Measurements from ENCODE around the gene FXYD5.
A peak's percentile ranks its signal among the peaks of the same experiment; 100 is the strongest.
"Not testable (repeated sequence)": the region's sequence is repeated elsewhere in the genome, so short reads cannot be mapped to it uniquely, and the experiment has no call there.

Gene FXYD5

DNA sequence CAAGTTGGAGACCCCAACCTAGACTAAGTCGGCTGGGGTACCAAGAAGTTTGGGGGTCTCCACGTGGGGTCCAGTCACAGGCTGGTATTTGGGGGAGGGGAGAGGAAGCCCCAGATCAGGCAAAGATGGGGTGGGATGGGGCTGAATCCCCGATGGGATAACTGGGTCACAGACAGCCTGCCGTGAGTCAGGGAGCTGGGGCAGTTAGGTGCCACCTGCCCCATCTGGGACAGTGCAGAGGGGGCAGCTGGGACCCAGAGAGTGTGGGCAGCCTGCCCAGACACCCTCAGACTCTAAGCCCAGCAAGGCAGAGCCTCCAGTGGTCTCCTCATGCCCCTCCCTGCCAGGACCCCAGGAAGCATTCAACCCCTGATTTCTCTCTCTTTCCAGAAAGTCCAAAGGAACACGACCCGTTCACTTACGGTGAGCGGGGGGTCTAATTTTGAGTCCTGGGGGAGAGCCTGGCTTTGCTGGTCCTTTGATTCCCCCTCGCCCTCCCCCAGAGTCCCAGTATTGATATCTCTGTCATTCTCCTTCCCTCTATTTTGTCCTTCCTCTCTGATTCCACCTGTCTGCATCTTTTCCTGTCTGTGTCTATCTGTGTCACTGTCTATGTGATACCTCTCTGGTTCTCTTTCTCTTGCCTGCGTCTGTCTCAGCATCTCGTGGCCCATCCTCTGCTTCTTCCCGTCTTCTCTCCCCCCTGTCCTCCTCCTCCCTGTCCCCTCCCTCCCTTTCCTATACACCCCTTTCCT lies 14.2 kb upstream of the FXYD5 start:
- DNase-seq = no peak

DNA sequence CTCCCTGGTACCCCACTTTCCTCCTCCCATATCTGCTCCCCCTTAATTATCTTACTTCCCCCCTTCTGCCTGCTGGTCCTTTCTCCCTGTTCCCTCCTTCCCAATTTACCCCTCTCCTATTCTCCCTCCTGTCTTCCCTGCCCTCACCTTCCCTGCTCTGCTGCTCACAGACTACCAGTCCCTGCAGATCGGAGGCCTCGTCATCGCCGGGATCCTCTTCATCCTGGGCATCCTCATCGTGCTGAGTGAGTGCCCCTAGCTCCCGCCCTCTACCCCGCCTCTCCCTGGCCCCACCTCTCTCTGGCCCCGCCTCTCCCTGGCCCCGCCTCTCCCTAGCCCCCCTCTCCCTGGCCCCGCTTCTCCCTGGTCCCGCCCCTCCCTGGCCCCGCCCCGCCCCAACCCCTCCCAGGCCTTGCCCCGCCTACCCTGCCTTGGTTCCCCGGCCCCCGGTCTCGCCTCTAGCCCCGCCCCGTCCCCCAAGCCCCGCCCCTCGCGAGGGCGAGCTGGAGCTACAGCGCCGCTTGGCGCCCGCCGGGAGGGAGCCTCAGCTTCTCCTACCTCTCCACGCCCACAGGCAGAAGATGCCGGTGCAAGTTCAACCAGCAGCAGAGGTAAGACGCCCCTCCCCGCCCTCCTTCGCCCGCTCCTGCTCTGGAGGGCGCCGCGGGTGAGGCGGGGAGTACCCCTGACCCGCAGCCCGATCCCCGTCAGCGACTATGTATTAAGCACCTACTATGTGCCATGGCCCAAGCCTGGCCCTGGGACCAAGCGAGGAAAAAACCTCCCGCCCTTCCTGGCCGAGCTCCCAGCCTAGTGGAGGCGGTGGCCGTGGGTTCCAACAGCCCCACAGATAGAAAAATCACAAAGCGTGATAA lies 13.3 kb upstream of the FXYD5 start:
- DNase-seq = peak; percentile 96 to 97

DNA sequence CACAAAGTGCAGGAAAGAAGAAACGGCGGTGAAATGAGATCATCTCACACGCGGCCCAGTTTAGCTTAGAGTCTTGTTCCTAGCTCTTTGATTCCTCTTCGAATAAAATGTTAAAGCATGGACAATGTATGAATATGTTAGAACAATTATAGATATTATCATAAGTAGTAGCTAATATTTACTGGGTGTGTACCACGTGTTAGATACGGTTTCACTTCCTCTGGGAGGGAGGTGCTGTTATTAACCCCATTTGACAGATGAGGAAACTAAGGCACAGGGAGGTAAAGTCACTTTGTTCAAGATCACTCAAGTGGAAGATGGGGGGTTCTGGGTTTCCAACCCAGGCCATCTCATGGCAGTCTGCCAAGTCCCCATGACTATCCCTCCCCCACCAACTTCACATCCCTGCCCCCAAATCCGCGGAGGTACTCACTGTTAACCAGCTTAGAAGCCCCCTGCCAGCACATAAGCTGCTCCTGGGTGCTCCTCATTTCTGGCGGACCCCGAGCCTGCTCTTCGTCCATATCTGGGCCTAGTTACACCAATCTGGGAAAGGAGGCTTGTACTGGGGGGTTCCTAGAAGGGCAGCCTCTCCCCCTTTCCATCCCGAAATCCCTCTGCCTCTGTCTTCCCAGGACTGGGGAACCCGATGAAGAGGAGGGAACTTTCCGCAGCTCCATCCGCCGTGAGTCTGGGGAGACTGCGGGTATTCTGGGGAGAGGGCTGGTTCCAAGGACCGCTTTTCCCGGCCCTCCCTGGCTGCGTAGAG lies 12.5 kb upstream of the FXYD5 start:
- no peak for DNase-seq

DNA sequence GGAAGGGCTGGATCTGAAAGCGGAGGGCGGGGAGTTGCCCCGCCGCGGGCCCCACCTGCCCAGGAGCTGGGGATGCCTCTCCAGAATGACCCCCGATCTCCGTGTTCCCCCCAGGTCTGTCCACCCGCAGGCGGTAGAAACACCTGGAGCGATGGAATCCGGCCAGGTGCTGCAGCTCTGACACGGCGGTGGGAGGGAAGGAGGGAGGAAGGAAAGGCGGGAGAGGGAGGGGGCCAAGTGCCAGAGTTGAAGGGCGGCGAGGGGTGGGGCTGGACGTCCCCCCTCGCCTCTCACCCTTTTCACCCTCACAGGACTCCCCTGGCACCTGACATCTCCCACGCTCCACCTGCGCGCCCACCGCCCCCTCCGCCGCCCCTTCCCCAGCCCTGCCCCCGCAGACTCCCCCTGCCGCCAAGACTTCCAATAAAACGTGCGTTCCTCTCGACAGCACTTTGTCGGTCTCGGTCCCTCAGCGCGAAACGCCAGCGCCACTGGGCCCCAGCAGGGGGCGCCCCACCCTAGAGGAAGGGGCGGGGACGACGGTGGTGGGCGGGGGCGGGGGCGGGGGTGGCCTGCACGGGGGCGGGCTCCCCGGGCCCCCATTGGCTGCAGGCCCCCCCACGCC lies 11.8 kb upstream of the FXYD5 start:
- DNase-seq = peak; percentile 68 to 70

DNA sequence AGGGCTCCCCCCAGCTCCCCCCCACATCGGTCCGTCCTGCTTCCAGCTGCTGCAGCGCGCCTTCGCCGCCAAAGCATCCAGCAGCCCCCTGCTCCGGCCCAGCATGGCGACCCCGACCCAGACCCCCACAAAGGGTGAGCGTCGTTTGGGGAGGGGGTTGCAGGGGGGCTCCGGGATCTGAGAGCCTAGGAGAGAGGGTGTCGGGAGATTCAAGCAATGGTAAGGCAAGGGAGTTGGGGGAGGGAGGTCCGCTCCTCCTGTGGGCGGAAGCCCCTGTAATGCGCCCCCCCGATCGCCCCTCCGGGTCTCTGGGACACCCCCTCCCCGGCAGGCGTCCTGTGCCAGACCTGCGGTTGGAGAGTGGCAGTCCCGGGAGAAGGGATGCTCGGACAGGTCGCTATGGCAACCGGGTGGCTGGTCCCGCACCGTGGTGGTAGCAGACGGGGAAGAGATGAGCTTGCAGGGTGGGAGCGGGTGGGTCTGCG lies 11.3 kb upstream of the FXYD5 start, which contains the start of gene FXYD7:
Gene FXYD7, plus strand, starts transcription at position 25 of the 485 bp plus-strand sequence. Its CDS starts 79 bp downstream, at position 104.
- DNase-seq = no peak

DNA sequence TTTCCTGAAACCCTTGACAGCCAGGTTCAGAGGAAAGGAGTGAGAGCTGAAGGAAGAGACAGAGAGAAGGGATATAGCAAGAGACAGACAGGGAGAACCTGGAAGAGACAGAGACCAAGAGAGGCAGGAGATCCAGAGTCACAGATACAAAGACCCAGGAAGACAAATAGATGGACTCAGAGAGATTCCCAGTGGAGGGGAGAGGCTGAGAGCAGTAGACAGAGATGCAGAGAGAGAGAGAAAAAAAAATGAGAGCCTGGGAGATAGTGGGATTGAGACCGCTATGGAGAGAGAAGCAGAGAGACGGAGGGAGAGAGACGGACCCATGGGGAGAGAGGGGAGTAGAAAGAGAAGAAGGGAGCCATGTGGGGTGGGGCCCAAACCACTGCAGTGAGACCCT lies 10.7 kb upstream of the FXYD5 start:
- no peak for DNase-seq

DNA sequence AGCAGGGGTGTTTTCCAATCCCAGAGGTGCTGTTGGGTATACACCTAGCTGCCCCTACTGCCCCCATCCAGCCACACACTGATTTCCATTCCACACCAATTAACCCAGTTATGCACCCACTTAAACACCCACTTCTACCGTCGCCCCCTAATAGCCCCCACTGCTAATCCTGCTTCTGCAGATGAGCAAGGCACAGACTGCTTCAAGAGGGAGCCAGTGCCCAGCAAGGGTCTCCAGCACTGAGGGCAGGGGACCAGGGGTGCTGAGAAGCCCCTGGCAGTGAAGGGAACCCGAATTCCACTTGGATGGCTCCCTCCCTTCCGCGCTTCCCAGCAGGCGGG lies 10.3 kb upstream of the FXYD5 start:
- DNase-seq = no peak

DNA sequence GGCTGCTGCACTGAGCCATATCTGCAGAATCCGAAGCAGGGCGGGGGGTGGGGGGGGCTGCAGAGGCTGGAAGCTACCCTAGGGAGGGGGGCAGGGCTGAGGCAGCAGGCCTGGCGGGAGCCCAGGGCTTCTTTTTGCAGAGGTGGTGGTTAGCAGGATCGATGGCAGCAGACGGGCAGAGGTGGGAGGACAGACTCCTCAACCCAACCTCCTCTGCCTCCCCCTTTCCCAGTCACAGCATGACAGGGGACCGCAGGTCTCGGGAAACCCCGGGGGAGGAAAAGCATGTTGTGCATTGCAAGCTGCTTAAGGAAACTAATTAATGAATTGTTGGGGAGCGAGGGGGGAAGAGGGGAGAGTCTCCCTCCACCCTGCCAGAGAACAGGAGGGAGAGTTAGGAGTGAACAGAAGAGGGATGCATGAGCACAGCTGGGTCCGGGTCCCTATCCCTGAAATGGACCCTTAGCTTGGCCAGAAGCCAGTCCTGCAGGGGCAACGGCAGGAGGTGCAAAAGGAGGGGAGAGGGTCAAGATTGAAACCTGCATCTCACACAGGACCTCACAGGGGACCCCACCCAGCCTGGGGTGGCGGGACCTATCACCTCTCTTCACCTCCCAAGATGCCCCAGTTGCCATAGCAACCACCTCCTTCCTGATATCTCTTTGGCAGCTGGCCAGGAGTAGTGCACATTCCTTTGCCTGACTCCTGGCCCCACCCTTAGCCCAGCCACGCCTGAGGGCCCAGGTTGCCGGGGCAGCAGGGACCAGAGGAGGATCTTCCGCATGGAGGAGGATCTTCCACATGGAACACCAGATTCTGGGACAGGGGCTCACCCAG lies 9.7 kb upstream of the FXYD5 start:
- DNase-seq = peak; percentile 33 to 44

DNA sequence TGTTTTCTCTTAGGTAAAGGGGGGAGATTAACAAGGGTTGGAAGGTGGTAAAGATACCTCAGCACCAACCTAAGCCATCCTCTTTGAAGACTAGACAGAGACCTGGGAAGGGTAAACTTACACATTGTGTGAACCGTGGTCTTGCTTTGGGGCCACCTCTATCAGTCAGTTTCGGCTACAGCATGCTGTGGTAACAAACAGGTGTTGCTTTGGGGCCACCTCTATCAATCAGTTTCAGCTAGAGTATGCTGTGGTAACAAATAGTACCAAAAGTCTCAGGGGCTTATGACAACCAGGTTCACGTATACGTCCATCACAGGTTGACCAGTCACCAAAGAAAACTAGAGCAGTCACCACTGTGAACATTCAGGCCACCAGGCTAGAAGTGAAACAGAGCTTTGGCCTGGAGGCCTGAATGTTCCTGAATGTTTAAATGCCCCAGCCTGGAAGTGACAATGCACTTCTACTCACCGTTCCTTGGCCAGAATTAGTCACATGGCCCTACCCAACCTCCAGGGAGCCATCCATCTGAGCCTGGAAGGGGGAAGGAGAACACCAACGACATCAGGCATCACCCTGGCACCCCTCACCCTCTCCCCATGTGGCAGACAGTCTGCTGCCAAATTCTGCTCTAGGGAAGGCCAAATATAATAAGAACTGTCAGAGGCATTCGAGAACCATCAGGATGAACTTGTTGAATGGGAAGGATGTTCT lies 7.6 kb upstream of the FXYD5 start:
- DNase-seq = no peak

DNA sequence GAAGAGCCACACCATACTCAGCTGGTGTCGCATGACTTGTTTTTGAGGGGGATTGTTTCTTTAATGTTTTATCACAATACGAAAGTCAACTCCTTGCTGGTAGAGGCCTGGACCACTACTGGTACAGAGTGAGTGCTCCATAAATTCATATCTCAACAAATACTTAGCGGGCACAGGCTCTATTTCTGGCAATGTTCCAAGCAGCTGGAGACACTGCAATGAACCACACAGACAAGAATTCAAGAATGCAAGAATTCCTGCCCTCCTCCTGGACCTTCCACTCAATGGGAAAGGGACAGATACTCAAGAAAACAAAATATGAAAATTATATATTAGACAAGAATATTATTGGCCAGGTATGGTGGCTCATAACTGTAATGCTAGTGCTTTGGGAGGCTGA lies 5.1 kb upstream of the FXYD5 start:
- DNase-seq = no peak

DNA sequence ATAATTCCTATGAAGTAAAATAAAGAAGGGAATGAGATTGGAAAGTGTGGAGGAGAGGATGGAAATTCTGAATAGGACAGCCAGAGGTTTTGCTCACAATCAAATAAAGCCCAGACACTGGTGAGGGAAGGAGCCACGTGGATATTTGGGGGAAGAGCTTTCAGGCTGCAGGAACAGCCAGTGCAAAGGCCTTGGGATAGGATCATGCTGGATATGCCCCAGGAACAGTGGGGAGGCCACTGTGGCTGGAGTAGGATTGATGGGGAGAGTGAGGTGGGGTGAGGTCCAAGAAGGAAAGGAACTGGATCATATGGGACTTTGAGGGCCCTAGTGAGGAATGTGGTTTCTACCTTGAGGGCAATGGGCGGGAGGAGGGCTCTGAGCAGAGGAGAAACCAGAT lies 4.1 kb upstream of the FXYD5 start:
- no peak for DNase-seq

DNA sequence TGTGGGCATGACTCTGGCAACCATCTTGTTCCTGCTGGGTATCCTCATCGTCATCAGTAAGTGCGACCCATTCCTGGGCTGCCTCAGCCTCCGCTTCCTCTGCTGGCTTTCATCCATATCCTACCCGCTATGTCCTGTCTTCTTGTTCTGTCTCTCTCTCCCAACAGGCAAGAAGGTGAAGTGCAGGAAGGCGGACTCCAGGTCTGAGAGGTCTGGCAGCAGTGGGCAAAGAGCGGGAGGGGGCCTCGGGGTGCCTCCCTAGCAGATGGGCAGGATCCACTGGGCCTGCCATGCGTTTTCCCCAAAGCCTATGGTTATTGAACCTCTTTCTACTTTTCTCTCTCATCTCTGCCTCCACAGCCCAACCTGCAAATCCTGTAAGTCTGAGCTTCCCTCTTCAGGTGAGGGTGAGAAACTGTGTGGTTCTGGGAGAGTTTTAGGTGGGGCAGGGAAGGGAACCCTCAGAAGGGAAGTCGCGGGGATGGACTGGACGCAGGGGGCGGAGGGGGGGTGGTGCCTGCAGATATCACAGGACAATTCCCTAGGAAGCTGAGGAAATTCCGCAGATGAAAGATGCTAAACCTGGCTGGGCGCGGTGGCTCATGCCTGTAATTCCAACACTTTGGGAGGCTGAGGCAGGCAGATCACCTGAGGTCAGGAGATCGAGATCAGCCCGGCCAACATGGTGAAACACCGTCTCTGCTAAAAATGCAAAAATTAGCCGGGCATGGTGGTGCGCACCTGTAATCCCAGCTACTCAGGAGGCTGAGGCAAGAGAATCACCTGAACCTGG lies 3.1 kb upstream of the FXYD5 start:
- DNase-seq = no peak

DNA sequence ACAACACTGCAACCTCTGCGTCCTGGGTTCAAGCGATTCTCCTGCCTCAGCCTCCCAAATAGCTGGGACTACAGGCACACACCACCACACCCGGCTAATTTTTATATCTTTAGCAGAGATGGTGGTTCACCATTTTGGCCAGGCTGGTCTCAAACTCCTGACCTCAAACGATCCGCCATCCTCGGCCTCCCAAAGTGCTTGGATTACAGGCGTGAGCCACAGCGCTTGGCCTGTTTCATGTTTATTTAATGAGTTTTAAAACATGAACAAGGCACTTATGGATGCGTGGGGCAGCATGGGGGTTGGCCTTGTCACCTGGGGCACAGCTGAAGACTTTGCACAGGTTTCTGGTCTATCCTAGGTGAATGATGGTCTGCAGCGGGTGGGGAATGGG lies 1.4 kb upstream of the FXYD5 start:
- not testable (repeated sequence) for DNase-seq

DNA sequence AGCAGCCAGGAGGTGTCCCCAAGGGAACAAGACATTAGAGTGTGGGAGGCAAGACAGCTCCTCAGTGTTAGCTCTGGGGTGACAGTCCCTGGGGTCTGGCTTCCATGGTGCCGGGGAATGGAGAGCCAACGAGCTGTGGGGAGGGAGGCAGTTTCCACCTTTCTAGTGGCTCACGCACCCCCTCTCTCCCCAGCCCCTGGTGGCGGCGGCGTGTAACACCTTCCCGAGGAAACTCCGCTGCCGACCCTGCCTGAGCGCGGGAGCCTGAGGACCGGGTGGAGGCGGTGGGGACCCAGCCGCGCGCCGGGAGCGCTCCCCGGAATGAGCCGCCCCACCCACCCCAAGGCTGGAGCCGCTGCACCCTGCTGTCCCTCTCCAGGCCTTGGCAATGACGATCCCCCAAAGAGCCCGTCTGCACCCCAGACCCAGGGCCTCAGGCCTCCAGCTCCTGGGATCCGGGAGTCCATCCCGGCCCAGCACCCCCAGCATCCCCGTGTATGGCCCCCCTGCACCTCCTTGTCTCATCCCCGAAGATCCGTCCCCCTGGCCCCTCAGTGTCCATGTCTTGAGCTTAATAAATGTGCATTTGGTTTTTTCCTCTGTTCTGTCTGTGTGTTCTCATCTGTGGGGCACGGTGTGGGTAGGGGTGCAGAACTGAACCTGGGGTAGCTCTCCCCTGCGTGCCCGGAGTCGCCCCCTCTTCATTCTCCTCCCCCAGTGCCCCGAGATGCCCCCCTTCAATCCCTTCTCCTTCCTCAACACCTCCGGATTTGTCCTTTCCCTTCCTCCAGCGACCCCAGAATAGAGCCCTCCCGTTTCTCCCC lies 622 bp upstream of the FXYD5 start:
- DNase-seq = peak; percentile 74 to 77

DNA sequence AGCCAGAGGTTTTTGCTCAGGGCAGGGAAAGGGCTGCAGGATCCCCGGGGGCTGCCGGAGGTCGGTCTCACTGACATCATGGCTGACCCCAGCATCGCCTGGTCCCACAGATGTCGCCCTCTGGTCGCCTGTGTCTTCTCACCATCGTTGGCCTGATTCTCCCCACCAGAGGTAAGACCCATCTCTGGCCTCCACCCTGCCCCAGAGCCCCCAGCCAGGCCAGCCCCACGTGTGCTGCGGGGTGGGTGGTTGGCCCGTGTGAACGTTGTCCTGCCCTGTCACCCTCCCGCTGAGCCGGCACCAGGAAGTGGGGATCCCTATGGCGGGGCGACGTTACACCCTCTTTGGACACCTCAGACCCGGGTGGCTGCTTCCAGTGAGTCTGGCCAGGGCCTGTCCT lies 906 bp downstream of the FXYD5 start:
- peak; percentile 24 to 25 for DNase-seq

DNA sequence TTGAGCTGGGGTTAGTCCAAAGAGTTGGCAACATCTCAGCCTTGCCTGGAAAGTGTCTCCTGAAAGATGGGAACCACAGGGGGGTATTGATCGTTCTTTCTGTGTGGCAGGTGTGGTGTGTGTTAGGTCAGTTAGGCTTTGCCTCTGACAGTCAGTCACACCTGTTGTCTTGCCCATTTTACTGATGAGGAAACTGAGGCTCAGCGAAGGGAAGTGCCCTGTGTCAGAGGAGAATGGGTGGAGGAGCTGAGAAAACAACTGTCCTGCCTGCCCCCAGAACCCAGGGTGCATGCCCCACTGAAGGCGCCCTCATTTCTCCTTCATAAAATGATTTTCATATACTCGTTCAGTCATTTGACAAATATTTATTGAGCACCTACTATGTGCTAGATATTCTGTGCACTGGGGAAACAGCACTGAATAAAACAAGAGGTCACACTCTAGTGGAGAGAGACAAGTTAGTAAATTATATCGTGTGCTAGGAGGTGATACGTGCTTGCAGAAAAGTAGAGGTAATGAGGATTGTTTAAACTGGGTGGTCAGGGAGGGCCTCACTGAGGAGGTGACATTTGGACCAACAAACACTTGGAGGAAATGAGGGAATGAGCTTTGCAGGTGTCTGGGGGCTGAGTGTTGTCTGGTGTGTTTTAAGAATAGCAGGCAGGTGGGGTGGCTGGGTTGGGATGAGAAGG lies 1.6 kb downstream of the FXYD5 start:
- no peak for DNase-seq

DNA sequence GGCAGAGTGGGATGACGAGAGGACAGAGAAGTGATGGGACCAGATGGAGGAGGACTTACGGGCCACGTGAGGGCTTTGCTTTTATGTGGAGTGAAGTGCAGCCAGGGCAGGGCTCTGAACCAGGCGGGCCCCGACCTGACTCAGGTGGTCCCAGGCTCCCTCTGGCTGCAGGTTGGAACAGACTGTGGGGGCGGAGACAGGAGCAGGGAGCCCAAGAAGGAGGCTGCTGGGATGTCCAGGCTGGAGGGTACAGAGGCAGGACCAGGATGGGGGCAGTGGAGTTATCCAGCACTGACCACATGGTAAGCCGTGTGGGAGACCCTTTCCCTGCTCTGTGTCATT lies 2.1 kb downstream of the FXYD5 start:
- DNase-seq = no peak

DNA sequence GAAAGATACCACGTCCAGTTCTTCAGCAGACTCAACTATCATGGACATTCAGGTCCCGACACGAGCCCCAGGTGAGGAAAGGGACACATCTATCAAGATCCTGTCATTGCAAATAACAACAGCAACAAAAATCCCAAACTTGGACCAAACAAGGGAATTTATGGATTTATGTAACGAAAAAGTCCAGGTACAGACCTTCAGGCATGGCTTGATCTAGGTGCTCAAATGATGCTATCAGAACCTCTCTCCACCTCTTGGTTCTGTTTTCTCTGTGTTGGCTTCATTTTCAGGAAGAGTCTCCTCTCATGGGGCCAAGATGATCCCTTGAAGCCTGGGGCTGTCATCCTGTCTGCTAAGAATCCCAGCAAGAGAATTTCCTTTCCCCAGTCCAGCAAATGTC lies 2.9 kb downstream of the FXYD5 start:
- DNase-seq = no peak

DNA sequence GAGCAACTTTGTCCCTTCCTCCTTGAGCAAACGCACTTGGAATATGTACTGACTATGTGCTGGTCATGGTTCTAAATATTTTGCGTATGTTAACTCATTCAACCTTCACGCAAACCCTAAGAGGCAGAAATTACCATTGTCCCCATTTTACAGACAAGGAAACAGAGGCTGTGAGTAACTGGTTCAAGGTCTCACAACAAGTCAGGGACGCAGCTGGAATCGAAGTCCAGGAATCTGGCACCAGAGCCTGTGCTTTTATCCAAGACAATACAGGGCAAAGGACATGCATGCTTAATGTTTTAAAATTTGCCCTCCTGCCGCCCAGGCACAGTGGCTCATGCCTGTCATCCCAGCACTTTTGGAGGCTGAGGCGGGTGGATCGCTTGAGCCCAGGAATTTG lies 5.1 kb downstream of the FXYD5 start:
- DNase-seq = no peak
